NT2/D1 (cell line): ENCODE measurements around the gene LRP10.

Experiments
- DNase-seq: peaks from one replicate; pipeline ENCODE4 v3.0.0-alpha.2; 2011; ENCODE audit warnings: low read depth, low spot score
- H3K27me3 ChIP-seq: 2 replicates; pipeline ENCODE4 v1.6.0; 2011; ENCODE audit warnings: mild to moderate bottlenecking; ENCODE audit not compliant: insufficient read length, insufficient read depth
- H3K36me3 ChIP-seq: 2 replicates; pipeline ENCODE4 v1.6.1; 2011; ENCODE audit warnings: mild to moderate bottlenecking, low read length, mixed read lengths; ENCODE audit not compliant: insufficient read depth, insufficient read length
- H3K4me1 ChIP-seq: 2 replicates; pipeline ENCODE4 v1.5.1; 2011; ENCODE audit not compliant: insufficient read depth, insufficient read length
- H3K4me3 ChIP-seq: 2 replicates; pipeline ENCODE4 v1.5.1; 2011; ENCODE audit warnings: low read depth; ENCODE audit not compliant: insufficient read length
- H3K9ac ChIP-seq: 2 replicates; pipeline ENCODE4 v1.6.0; 2011; ENCODE audit warnings: low read depth; ENCODE audit not compliant: insufficient read length
- H3K9me3 ChIP-seq: 2 replicates; pipeline ENCODE4 v1.5.1; 2011; ENCODE audit warnings: mild to moderate bottlenecking, low read length; ENCODE audit not compliant: insufficient read depth
- SUZ12 ChIP-seq: IDR thresholded peaks from 2 replicates; pipeline ENCODE4 v1.6.1; 2011; ENCODE audit not compliant: insufficient read length, insufficient read depth; ENCODE audit errors: extremely low read depth
- YY1 ChIP-seq: IDR thresholded peaks from 2 replicates; pipeline ENCODE4 v1.6.1; 2011; ENCODE audit not compliant: insufficient read length, insufficient read depth
- ZNF274 ChIP-seq: IDR thresholded peaks from 2 replicates; pipeline ENCODE4 v1.6.1; 2011; ENCODE audit warnings: mild to moderate bottlenecking, low read depth, low read length

The LRP10 gene

DNA sequence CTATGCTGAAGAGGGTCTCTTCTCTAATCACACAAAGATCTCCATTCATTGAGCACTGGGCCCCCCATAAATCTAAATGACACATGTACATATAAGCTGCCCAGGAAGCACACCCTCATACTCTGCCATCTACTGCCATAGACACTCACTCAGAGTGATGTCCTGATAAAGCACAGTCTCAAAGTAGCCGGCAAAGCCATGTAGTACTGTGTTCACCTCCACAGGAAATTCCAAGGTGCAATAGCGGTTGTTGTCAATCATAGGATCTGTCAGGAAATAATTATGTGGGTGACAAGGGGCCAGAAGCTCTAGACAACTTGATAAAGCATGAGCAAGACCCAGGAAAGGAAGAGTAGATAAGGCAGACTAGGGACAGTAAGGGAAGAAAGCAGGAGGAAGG lies 50.8 kb downstream of the LRP10 start:
- DNase-seq = no peak
- Histone ChIP-seq H3K36me3 (peaks cover 75% of the 10 kb centered on the region), H3K4me1 (no peaks in the 10 kb centered on the region), H3K27me3 (no peaks in the 10 kb centered on the region), H3K9me3 (no peaks in the 10 kb centered on the region), H3K4me3 (no peak overlapping the region), H3K9ac (no peak overlapping the region)
- TF ChIP-seq ZNF274 = no peak
- TF ChIP-seq SUZ12 = no peak
- TF ChIP-seq YY1 = no peak

DNA sequence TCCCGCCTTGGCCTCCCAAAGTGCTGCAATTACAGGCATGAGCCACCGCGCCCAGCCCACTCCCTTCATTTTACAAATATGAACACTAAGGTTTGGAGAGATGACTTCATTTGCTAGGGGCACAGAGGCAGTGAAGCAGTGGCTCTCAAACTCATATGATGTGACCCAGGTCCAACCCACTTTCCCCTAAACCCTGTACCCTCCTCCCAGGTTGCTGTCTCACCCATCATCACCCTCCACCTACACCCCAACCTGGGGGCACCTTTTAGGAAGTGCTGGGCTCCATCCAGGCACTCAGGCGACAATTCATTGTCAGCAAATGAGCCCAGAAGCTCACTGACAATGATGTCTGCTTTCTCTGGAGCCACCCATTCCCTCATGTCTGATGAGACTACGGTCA lies 52.2 kb downstream of the LRP10 start:
- no peak for TF ChIP-seq ZNF274
- TF ChIP-seq YY1 = no peak
- TF ChIP-seq SUZ12 = no peak
- H3K9me3 ChIP-seq = no peaks in the 10 kb centered on the region
- peaks cover 80% of the 10 kb centered on the region for H3K36me3 ChIP-seq
- H3K4me3 ChIP-seq = no peak overlapping the region
- no peaks in the 10 kb centered on the region for H3K27me3 ChIP-seq
- no peak for DNase-seq
- peaks cover 2% of the 10 kb centered on the region for H3K4me1 ChIP-seq
- no peak overlapping the region for H3K9ac ChIP-seq

DNA sequence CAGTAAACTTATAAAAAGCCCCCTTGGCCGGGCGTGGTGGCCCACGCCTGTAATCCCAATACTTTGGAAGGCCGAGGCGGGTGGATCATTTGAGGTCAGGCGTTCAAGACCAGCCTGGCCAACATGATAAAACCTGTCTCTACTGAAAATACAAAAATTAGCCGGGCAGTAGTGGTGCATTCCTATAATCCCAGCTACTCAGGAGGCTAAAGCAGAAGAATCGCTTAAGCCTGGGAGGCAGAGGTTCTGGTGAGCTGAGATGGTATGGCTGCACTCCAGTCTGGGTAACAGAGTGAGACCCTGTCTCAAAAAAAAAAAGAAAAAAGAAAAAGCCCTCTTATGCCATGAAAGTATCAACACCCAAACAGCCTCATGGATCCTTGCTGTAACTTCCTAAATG lies 54.0 kb downstream of the LRP10 start:
- Histone ChIP-seq H3K36me3 (peaks cover 70% of the 10 kb centered on the region), H3K27me3 (no peaks in the 10 kb centered on the region), H3K4me1 (peaks cover 2% of the 10 kb centered on the region), H3K9ac (no peak overlapping the region), H3K9me3 (no peaks in the 10 kb centered on the region), H3K4me3 (no peak overlapping the region)
- no peak for DNase-seq
- TF ChIP-seq ZNF274 = no peak
- TF ChIP-seq YY1 = no peak
- no peak for TF ChIP-seq SUZ12

DNA sequence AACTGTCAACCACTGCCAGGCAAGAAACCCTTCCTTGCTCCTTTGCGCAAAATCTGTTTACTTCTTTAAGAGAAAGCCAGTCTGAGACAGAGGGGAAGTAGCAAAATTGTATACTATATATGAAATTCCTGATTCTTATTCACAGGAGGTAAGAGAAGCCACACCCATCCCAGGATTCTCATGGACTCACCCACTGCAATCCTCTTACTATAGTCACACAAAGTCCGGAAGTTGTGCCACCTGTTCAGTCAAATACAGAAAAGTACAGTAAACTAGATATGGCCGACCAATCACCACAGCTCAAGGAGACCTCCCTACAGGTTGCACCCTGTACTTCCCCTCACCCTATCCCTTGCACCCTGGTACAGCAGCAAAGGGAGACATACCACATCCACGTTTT lies 54.8 kb downstream of the LRP10 start:
- DNase-seq = no peak
- Histone ChIP-seq H3K36me3 (peaks cover 62% of the 10 kb centered on the region), H3K4me1 (peaks cover 2% of the 10 kb centered on the region), H3K9me3 (no peaks in the 10 kb centered on the region), H3K27me3 (no peaks in the 10 kb centered on the region), H3K4me3 (no peak overlapping the region), H3K9ac (no peak overlapping the region)
- TF ChIP-seq YY1 (no peak), ZNF274 (no peak), SUZ12 (no peak)

DNA sequence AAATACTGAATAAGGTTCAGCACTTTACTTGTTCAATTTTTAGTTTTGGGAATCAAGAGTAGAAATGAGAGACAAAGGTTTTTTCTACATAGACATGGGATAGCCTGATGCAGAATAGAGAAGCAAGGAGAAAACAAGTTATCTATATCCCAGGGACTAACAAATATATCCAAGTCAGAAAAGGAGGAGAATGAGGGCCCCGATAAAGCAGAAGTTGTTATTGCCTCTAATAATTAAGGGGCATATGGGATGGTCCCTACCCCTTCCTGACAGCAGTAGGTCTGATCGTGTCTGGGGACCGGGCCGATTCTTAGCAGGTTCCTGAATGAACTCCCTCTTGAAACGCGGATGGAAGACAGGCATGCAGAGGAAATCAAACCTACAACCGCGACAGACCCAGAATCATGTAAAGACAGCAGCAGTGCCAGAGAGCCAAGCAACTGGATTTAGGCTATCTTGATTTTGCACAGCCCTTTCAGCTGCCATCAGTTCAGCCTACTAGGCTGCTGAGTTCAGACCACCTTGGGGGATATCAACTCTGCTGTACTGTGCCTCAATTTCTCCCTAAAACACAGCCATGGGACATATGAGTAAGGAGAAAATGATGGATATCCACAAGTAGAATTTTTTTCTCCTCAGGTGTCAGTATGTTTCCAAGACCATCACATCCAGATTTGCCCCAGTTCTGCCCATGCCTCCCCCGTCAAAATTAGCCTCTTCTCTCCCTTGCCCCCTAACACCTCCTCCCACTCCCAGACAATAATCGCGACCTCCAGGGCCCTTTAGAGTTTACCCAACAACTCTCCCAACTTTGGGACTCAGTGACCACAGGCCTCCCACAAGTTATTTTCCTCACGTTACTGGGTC lies 56.9 kb downstream of the LRP10 start:
- TF ChIP-seq YY1 = no peak
- no peak for TF ChIP-seq SUZ12
- TF ChIP-seq ZNF274 = no peak
- H3K4me3 ChIP-seq = peak overlapping the region; percentile 84
- H3K27me3 ChIP-seq = no peaks in the 10 kb centered on the region
- peaks cover 45% of the 10 kb centered on the region for H3K36me3 ChIP-seq
- DNase-seq = no peak
- H3K4me1 ChIP-seq = peaks cover 2% of the 10 kb centered on the region
- peak overlapping the region; percentile 92 for H3K9ac ChIP-seq
- H3K9me3 ChIP-seq = no peaks in the 10 kb centered on the region

DNA sequence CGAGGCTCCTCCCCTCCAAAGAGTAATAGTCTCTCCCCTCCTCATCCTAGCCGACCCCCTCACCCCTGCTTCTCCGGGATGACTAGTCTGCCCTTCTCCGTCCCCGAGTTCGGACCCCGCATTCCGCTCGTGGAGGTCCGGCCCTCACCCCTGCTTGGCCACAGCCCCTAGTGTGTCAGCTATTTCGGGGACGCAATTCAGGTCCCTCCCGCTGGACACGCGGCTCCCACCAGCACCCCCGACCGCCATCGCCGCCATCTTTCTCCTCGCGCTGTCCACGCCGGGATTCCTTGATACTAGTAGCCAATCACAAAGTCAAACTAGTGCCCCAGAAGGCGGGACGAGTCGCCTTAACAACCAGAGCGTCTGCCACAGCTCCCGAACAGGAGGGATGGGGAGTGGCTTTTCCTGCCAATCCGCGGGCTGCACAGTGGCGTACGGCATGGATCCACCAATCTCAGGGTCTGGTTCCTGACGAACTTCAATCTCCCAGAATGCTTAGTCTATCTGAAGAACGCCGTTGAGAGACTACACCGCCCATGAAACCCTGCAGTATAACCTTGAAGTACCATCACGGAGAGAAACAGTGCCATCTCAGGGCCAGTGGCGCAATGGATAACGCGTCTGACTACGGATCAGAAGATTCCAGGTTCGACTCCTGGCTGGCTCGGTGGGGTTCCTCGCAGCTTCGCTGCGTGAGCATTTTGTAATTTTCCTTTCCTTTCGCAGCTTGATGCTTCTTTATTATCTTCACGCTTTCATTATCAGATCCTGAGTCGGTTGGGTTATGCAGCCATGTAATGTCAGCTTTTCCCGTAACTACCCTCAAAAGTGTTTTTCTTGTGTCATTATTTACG lies 57.8 kb downstream of the LRP10 start, which contains the start of gene PRMT5:
Gene PRMT5, minus strand, starts transcription at position 273 of the 857 bp plus-strand sequence. Its CDS starts 15 bp downstream, at position 258.
- H3K9me3 ChIP-seq = no peaks in the 10 kb centered on the region
- peak within 1 kb of the TSS; percentile 84 for H3K4me3 ChIP-seq
- no peaks in the 10 kb centered on the region for H3K27me3 ChIP-seq
- peak within 1 kb of the TSS; percentile 92 for H3K9ac ChIP-seq
- H3K4me1 ChIP-seq = peaks cover 2% of the 10 kb centered on the region
- peaks cover 36% of the 10 kb centered on the region for H3K36me3 ChIP-seq
- peak; percentile 82 for TF ChIP-seq YY1
- TF ChIP-seq SUZ12 = no peak
- peak; percentile 96 for DNase-seq

DNA sequence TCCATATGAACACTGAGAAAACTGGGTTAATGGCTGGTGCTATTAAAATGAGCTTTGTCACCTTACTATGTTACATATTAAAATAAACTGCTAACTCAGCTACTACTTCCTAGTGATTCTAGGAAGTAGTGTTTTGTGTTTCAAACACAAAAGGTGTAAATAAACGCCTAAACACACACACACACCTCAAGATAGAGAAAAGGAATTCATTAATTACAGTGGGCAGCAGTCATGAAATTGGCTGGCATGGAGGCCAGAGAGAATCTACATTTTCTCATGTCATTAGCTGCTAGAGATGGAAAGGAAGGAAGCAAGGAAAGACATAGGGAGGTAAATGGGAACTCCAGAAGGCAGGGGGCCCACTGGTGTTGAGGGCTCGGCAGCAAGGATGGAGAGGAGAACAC lies 58.4 kb downstream of the LRP10 start:
- Histone ChIP-seq H3K9ac (peak overlapping the region; percentile 63), H3K36me3 (peaks cover 30% of the 10 kb centered on the region), H3K27me3 (no peaks in the 10 kb centered on the region), H3K4me3 (peak overlapping the region; percentile 38), H3K9me3 (no peaks in the 10 kb centered on the region), H3K4me1 (peaks cover 2% of the 10 kb centered on the region)
- no peak for DNase-seq
- TF ChIP-seq SUZ12 (no peak), ZNF274 (no peak), YY1 (no peak)
